Measurements from ENCODE around the gene CDH23. TPM values are rescaled to one million over a fixed set of nuclear protein-coding genes. Genes with fewer than 3 reads are reported as not detected.

The CDH23 gene
- total RNA-seq, 1 experiment from 2014 or later = 0.34 TPM

GRCh38 chr10:71778071-71778825 lies 381.5 kb downstream of the CDH23 start:
- Histone ChIP-seq H3K36me3 (ENCODE audit: control insufficient read depth, insufficient read depth, low read length) (no peaks in the 10 kb centered on the region), H3K4me1 (peaks cover 12% of the 10 kb centered on the region), H3K4me3 (ENCODE audit: low read depth, low read length) (no peak overlapping the region), H3K9me3 (no peaks in the 10 kb centered on the region), H3K27me3 (replicated peaks; ENCODE audit: control insufficient read depth, insufficient read depth, low read length) (no peaks in the 10 kb centered on the region)
- BruUV-seq (replicated peaks) = no TSS peak
- Mint-ChIP-seq H3K9me3 (ENCODE audit: unreplicated experiment) (no peaks in the 10 kb centered on the region), H3K4me1 (ENCODE audit: low read depth, unreplicated experiment) (peaks cover 9% of the 10 kb centered on the region), H3K4me3 (ENCODE audit: unreplicated experiment) (no peak overlapping the region), H3K27me3 (ENCODE audit: insufficient read depth, unreplicated experiment) (no peaks in the 10 kb centered on the region), H3K27ac (ENCODE audit: unreplicated experiment) (no peak overlapping the region), H3K36me3 (ENCODE audit: insufficient read depth, unreplicated experiment) (no peaks in the 10 kb centered on the region)
- ChIA-PET CTCF (no interaction called here), POLR2A (no interaction called here)
- intact Hi-C loops (cut with micrococcal nuclease; ENCODE audit: unreplicated experiment) = no loop called here
- no peak for DNase-seq
- TF ChIP-seq CTCF (IDR thresholded peaks at IDR 0.05; ENCODE audit: insufficient read depth in 1 of 2, low read depth in 1 of 2, low read length in 1 of 2, severe bottlenecking in 1 of 2, unreplicated experiment in 1 of 2) = no peak

- Mint-ChIP-seq H3K4me1 (ENCODE audit: low read depth, unreplicated experiment) (peaks cover under 1% of the 10 kb centered on the region), H3K27ac (ENCODE audit: unreplicated experiment) (no peak overlapping the region), H3K27me3 (ENCODE audit: insufficient read depth, unreplicated experiment) (no peaks in the 10 kb centered on the region), H3K36me3 (ENCODE audit: insufficient read depth, unreplicated experiment) (no peaks in the 10 kb centered on the region), H3K9me3 (ENCODE audit: unreplicated experiment) (no peaks in the 10 kb centered on the region), H3K4me3 (ENCODE audit: unreplicated experiment) (no peak overlapping the region)
- Histone ChIP-seq H3K27me3 (replicated peaks; ENCODE audit: control insufficient read depth, insufficient read depth, low read length) (no peaks in the 10 kb centered on the region), H3K4me1 (peaks cover 1% of the 10 kb centered on the region), H3K9me3 (no peaks in the 10 kb centered on the region), H3K4me3 (ENCODE audit: low read depth, low read length) (no peak overlapping the region), H3K36me3 (ENCODE audit: control insufficient read depth, insufficient read depth, low read length) (no peaks in the 10 kb centered on the region)
- CTCF ChIA-PET = no interaction called here
- DNase-seq = no peak
- BruUV-seq (replicated peaks) = no TSS peak
- no peak for TF ChIP-seq CTCF (IDR thresholded peaks at IDR 0.05; ENCODE audit: insufficient read depth in 1 of 2, low read depth in 1 of 2, low read length in 1 of 2, severe bottlenecking in 1 of 2, unreplicated experiment in 1 of 2)
- intact Hi-C loops (cut with micrococcal nuclease; ENCODE audit: unreplicated experiment) = no loop called here
- POLR2A ChIA-PET = no interaction called here
Measured at GRCh38 chr10:71779641-71780040, 382.9 kb downstream of the CDH23 start.

- Mint-ChIP-seq H3K4me3 (ENCODE audit: unreplicated experiment) (no peak overlapping the region), H3K27me3 (ENCODE audit: insufficient read depth, unreplicated experiment) (no peaks in the 10 kb centered on the region), H3K36me3 (ENCODE audit: insufficient read depth, unreplicated experiment) (no peaks in the 10 kb centered on the region), H3K27ac (ENCODE audit: unreplicated experiment) (no peak overlapping the region), H3K9me3 (ENCODE audit: unreplicated experiment) (no peaks in the 10 kb centered on the region), H3K4me1 (ENCODE audit: low read depth, unreplicated experiment) (no peaks in the 10 kb centered on the region)
- TF ChIP-seq CTCF (IDR thresholded peaks at IDR 0.05; ENCODE audit: insufficient read depth in 1 of 2, low read depth in 1 of 2, low read length in 1 of 2, severe bottlenecking in 1 of 2, unreplicated experiment in 1 of 2) = no peak
- ChIA-PET POLR2A (no interaction called here), CTCF (no interaction called here)
- no peaks in the 10 kb centered on the region for H3K27me3 ChIP-seq (replicated peaks; ENCODE audit: control insufficient read depth, insufficient read depth, low read length)
- BruUV-seq (replicated peaks) = no TSS peak
- no peaks in the 10 kb centered on the region for H3K36me3 ChIP-seq (ENCODE audit: control insufficient read depth, insufficient read depth, low read length)
- no peaks in the 10 kb centered on the region for H3K4me1 ChIP-seq
- intact Hi-C loops (cut with micrococcal nuclease; ENCODE audit: unreplicated experiment) = no loop called here
- DNase-seq = no peak
- H3K9me3 ChIP-seq = no peaks in the 10 kb centered on the region
- H3K4me3 ChIP-seq (ENCODE audit: low read depth, low read length) = no peak overlapping the region
Measured at GRCh38 chr10:71780156-71780555, 383.4 kb downstream of the CDH23 start.

Data from Caco-2 (cell line).